Measurements from ENCODE around the gene TMC3. TPM values are rescaled to one million over a fixed set of nuclear protein-coding genes. Genes with fewer than 3 reads are reported as not detected.

TMC3 gene
- total and polyA plus RNA-seq, 4 donors, result 0.02 to 0.13 TPM; not detected in 2

DNA sequence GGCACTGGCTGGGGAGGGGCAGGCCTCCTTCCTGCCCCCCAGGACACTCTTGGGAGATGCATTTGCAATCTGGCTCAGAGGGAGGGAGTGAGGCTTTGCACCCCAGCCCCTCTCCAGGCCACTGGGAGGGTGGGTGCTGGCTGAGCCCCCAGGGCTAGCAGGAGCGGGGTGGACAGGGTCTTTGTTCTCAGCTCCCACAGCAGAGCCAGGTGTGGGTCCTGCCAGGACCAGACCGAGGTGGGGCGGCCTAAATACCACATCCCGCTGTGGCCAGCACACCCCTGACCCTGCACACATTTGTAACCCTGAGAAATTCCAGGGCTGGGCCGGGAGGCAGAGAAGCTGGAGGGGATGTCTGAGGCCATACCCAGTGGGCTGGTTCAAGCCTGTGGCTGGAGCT lies 91.1 kb downstream of the TMC3 start:
- DNase-seq (ENCODE audit: low spot score), result no peak
- no peaks in the 10 kb centered on the region for H3K36me3 ChIP-seq (ENCODE audit: control insufficient read depth in 4 of 4, insufficient read depth in 3 of 4, low read depth in 1 of 4, low read length in 3 of 4)
- H3K9me3 ChIP-seq (ENCODE audit: control insufficient read depth in 4 of 4, low read length in 3 of 4), result no peaks in the 10 kb centered on the region
- peaks cover 7 to 22% (median 12%) of the 10 kb centered on the region in 4 donors for H3K4me1 ChIP-seq (ENCODE audit: control insufficient read depth in 4 of 4, insufficient read depth in 4 of 4, low read length in 3 of 4)
- H3K4me3 ChIP-seq (ENCODE audit: low read depth in 1 of 3, low read length in 3 of 3), result no peak overlapping the region
- H3K27ac ChIP-seq (ENCODE audit: low read depth in 1 of 2, low read length in 2 of 2), result no peak overlapping the region
- no peaks in the 10 kb centered on the region for H3K27me3 ChIP-seq (ENCODE audit: control insufficient read depth in 4 of 4, insufficient read depth in 4 of 4, low read length in 3 of 4)
- TF ChIP-seq FOXA1 (IDR thresholded peaks at IDR 0.05) (no peak), GABPA (IDR thresholded peaks at IDR 0.05 in 1 of 2, conservative IDR thresholded peaks at IDR 0.05 in 1 of 2) (no peak), HNF4G (IDR thresholded peaks at IDR 0.05) (no peak), YY1 (IDR thresholded peaks at IDR 0.05) (no peak), FOXA2 (IDR thresholded peaks at IDR 0.05) (no peak), RAD21 (IDR thresholded peaks at IDR 0.05) (no peak), HNF4A (conservative IDR thresholded peaks at IDR 0.05) (no peak), SP1 (IDR thresholded peaks at IDR 0.05) (no peak), NR2F2 (IDR thresholded peaks at IDR 0.05) (no peak), EGR1 (IDR thresholded peaks at IDR 0.05; ENCODE audit: low read depth in 2 of 2) (no peak), JUND (IDR thresholded peaks at IDR 0.05) (no peak)
- TF ChIP-seq, protein P1, sequence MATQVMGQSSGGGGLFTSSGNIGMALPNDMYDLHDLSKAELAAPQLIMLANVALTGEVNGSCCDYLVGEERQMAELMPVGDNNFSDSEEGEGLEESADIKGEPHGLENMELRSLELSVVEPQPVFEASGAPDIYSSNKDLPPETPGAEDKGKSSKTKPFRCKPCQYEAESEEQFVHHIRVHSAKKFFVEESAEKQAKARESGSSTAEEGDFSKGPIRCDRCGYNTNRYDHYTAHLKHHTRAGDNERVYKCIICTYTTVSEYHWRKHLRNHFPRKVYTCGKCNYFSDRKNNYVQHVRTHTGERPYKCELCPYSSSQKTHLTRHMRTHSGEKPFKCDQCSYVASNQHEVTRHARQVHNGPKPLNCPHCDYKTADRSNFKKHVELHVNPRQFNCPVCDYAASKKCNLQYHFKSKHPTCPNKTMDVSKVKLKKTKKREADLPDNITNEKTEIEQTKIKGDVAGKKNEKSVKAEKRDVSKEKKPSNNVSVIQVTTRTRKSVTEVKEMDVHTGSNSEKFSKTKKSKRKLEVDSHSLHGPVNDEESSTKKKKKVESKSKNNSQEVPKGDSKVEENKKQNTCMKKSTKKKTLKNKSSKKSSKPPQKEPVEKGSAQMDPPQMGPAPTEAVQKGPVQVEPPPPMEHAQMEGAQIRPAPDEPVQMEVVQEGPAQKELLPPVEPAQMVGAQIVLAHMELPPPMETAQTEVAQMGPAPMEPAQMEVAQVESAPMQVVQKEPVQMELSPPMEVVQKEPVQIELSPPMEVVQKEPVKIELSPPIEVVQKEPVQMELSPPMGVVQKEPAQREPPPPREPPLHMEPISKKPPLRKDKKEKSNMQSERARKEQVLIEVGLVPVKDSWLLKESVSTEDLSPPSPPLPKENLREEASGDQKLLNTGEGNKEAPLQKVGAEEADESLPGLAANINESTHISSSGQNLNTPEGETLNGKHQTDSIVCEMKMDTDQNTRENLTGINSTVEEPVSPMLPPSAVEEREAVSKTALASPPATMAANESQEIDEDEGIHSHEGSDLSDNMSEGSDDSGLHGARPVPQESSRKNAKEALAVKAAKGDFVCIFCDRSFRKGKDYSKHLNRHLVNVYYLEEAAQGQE (IDR thresholded peaks at IDR 0.05), result no peak
- TF ChIP-seq, protein P2, sequence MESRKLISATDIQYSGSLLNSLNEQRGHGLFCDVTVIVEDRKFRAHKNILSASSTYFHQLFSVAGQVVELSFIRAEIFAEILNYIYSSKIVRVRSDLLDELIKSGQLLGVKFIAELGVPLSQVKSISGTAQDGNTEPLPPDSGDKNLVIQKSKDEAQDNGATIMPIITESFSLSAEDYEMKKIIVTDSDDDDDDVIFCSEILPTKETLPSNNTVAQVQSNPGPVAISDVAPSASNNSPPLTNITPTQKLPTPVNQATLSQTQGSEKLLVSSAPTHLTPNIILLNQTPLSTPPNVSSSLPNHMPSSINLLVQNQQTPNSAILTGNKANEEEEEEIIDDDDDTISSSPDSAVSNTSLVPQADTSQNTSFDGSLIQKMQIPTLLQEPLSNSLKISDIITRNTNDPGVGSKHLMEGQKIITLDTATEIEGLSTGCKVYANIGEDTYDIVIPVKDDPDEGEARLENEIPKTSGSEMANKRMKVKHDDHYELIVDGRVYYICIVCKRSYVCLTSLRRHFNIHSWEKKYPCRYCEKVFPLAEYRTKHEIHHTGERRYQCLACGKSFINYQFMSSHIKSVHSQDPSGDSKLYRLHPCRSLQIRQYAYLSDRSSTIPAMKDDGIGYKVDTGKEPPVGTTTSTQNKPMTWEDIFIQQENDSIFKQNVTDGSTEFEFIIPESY (IDR thresholded peaks at IDR 0.05), result no peak
- TF ChIP-seq, protein P3, sequence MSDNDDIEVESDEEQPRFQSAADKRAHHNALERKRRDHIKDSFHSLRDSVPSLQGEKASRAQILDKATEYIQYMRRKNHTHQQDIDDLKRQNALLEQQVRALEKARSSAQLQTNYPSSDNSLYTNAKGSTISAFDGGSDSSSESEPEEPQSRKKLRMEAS (IDR thresholded peaks at IDR 0.05), result no peak
- 98% methylated on average over 5 of the region's 5 CpGs for WGBS
- H3K9ac ChIP-seq (ENCODE audit: low read depth in 1 of 2, low read length in 2 of 2), result no peak overlapping the region

DNA sequence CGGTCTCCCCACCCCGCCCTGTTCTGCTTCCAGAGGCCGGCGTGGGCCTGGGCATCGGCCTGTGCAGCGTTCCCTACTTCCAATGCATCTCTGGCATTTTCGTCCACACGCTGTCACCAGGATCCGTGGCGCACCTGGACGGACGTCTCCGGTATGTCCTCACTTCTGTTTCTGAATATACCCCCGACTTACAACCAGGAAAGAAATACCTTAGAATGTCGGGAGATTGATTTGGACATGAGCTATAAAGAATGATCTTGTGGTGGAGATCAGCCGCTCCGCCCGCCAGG lies 91.5 kb downstream of the TMC3 start:
- Histone ChIP-seq H3K36me3 (ENCODE audit: control insufficient read depth in 4 of 4, insufficient read depth in 3 of 4, low read depth in 1 of 4, low read length in 3 of 4) (no peaks in the 10 kb centered on the region), H3K27me3 (ENCODE audit: control insufficient read depth in 4 of 4, insufficient read depth in 4 of 4, low read length in 3 of 4) (no peaks in the 10 kb centered on the region), H3K4me3 (ENCODE audit: low read depth in 1 of 3, low read length in 3 of 3) (no peak overlapping the region), H3K9me3 (ENCODE audit: control insufficient read depth in 4 of 4, low read length in 3 of 4) (no peaks in the 10 kb centered on the region), H3K9ac (ENCODE audit: low read depth in 1 of 2, low read length in 2 of 2) (no peak overlapping the region), H3K4me1 (ENCODE audit: control insufficient read depth in 4 of 4, insufficient read depth in 4 of 4, low read length in 3 of 4) (peaks cover 7 to 22% (median 12%) of the 10 kb centered on the region in 4 donors), H3K27ac (ENCODE audit: low read depth in 1 of 2, low read length in 2 of 2) (no peak overlapping the region)
- DNase-seq (ENCODE audit: low spot score), result no peak
- WGBS, result 98% methylated on average over 18 of the region's 18 CpGs
- TF ChIP-seq, protein P4, sequence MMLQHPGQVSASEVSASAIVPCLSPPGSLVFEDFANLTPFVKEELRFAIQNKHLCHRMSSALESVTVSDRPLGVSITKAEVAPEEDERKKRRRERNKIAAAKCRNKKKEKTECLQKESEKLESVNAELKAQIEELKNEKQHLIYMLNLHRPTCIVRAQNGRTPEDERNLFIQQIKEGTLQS (IDR thresholded peaks at IDR 0.05), result no peak
- TF ChIP-seq YY1 (IDR thresholded peaks at IDR 0.05) (no peak), SP1 (IDR thresholded peaks at IDR 0.05) (no peak), NR2F2 (IDR thresholded peaks at IDR 0.05) (no peak), HNF4A (conservative IDR thresholded peaks at IDR 0.05) (no peak), TAF1 (conservative IDR thresholded peaks at IDR 0.05) (no peak), JUND (IDR thresholded peaks at IDR 0.05) (no peak), RXRA (IDR thresholded peaks at IDR 0.05) (no peak), GABPA (IDR thresholded peaks at IDR 0.05 in 1 of 2, conservative IDR thresholded peaks at IDR 0.05 in 1 of 2) (no peak), FOXA1 (IDR thresholded peaks at IDR 0.05) (no peak), RAD21 (IDR thresholded peaks at IDR 0.05) (no peak), HNF4G (IDR thresholded peaks at IDR 0.05) (no peak), FOXA2 (IDR thresholded peaks at IDR 0.05) (no peak)
- TF ChIP-seq, protein P1 (IDR thresholded peaks at IDR 0.05), result no peak
- TF ChIP-seq, protein P3 (IDR thresholded peaks at IDR 0.05), result no peak
- TF ChIP-seq, protein P5, sequence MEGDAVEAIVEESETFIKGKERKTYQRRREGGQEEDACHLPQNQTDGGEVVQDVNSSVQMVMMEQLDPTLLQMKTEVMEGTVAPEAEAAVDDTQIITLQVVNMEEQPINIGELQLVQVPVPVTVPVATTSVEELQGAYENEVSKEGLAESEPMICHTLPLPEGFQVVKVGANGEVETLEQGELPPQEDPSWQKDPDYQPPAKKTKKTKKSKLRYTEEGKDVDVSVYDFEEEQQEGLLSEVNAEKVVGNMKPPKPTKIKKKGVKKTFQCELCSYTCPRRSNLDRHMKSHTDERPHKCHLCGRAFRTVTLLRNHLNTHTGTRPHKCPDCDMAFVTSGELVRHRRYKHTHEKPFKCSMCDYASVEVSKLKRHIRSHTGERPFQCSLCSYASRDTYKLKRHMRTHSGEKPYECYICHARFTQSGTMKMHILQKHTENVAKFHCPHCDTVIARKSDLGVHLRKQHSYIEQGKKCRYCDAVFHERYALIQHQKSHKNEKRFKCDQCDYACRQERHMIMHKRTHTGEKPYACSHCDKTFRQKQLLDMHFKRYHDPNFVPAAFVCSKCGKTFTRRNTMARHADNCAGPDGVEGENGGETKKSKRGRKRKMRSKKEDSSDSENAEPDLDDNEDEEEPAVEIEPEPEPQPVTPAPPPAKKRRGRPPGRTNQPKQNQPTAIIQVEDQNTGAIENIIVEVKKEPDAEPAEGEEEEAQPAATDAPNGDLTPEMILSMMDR (IDR thresholded peaks at IDR 0.05; ENCODE audit: low read depth, low read length, missing input control), result no peak
- TF ChIP-seq, protein P2 (IDR thresholded peaks at IDR 0.05), result no peak
